GM18861 (cell line): ENCODE measurements around the gene HDAC9.
A peak's percentile ranks its signal among the peaks of the same experiment; 100 is the strongest.
"Not testable (repeated sequence)": the region's sequence is repeated elsewhere in the genome, so short reads cannot be mapped to it uniquely, and the experiment has no call there.

ENCODE experiments used
- ATAC-seq: cut with Tn5 transposase; IDR thresholded peaks from one replicate; pipeline ENCODE4 v1.9.1; 2021; ENCODE audit not compliant: unreplicated experiment

HDAC9 gene

DNA sequence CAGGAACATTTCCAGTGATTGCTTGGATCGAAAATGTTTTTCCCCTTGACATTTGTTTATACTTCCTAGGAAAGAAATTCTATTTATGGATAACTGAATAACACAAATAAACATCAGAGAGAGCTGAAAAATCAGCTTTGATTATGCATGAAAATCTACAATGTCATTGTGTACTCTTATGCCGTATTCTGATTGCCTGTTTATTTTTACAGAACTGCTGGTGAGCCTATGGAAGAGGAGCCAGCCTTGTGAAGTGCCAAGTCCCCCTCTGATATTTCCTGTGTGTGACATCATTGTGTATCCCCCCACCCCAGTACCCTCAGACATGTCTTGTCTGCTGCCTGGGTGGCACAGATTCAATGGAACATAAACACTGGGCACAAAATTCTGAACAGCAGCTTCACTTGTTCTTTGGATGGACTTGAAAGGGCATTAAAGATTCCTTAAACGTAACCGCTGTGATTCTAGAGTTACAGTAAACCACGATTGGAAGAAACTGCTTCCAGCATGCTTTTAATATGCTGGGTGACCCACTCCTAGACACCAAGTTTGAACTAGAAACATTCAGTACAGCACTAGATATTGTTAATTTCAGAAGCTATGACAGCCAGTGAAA, 500.4 kb downstream of the HDAC9 start:
- ATAC-seq = no peak

- ATAC-seq = no peak
Measured at GRCh38 chr7:18996583-18996982, 501.0 kb downstream of the HDAC9 start.

DNA sequence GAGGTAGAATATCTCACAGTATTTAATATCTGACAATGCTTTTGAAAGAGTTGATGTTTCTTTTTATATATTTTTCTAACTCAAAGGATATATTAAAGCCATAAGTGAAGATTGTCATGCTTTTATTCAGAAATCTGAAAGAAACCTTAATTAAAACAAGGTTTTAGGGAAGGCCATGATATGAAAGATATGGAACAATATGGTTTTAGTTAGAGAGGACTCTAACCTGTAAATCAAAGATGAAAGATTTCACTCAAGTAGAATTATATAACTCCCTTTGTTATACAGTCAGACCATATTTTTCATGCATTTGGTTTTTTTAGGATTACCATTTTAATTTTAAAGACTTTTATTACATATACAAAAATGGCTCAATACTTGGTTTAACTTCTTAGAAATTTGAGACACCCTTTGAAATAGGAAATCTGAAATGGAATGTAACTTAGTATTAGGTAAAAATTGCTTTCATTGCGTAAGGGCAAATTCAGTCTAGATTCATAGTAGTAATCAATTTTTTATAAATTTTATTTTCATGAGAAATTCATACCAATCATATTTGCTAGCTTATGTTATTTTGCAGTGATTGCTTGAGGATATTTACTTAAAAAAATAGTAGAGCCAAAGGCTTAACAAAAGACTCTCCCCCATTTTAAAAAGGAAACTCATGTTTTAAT, 502.1 kb downstream of the HDAC9 start:
- no peak for ATAC-seq

DNA sequence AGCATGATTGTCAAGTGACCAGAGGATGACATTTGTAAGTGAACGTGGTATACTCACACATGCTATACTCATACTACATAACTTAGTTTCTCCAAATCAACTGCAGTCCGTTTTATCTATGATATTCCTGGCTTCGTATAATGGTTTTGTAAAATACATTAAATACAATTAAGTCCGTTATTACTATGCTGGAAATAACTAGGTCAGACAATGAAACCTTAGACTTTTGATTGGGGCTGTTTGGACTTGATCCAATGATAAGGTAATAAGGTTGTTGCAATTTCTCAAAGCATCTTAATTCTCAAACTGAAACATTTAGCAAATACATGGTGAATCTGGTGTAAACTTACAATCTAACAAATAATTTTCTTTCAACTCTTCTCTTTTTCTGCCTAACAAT, 504.9 kb downstream of the HDAC9 start:
- ATAC-seq = no peak

GRCh38 chr7:19001854-19002253, 506.3 kb downstream of the HDAC9 start:
- ATAC-seq = no peak

GRCh38 chr7:19009241-19009935, 513.8 kb downstream of the HDAC9 start:
- ATAC-seq = no peak

DNA sequence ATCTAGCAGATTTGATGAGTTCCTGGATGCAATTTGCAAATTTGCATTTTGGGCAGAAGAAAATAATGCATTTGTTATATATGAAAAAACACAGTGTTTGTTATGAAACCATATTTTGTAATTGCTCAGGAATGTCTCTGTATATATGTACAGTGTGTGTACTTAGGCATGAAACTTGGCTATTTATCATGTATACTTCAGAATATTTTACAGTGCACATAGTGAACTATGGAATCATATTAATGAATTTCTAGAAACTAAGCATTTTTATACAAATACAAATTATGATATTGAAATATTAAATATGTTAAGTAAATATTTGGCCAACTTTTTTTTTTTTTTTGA, 514.4 kb downstream of the HDAC9 start:
- ATAC-seq = no peak

GRCh38 chr7:19011212-19011611, 515.7 kb downstream of the HDAC9 start:
- ATAC-seq = no peak

DNA sequence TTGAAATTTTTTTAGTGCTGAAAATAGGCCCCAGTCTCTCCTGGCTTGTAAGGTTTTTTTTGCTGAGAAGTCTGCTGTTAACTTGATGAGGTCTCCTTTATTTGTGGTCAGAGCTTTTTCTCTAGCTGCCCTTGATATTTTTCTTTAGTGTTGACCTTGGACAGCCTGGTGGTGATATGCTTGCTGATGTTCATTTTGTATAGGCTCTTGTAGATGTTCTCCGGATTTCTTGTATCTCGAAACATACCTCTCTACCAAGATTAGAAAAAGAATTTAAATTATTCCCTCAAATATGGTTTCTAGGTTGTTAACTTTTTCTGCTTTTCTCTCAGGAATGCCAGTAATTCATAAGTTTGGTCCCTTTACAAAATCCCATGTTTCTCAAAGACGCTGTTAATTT, 519.5 kb downstream of the HDAC9 start:
- no peak for ATAC-seq

DNA sequence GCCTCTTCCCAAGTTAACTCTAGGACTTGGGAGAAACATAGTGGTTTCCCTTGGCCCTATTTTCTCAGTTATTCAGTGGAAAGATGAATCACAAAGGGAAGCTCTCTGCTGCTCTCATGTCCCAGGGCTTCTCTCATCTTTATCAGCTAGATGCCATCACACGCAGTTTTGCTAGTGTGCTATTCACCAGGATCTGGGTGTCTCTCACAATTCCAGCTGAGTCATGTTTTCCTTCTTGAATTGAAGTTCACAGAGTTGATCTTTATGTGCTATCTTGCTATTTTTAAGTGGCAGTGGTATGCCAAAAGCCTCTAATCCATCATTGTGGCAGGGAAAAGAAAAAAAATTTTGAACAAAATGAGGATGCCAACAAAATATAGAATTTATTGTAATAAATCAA, 520.6 kb downstream of the HDAC9 start:
- ATAC-seq = no peak

DNA sequence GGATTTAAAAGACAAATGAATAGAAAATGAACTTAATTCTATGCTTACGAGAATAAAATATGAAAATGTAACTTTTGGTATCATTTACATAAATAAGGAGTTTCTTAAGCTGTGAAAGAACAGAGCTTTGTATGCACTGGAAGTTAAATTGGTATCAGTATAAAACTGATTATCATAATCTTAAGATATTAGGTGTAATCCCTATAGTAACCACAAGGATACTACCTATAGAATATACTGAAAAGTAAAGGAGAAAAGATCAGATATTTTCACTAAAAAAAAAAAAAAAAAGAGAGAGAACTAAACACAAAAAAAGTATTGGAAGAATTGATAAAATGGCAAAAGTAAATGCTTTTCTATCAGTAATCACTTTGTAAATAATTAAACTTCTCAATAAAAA, 521.8 kb downstream of the HDAC9 start:
- ATAC-seq = no peak

DNA sequence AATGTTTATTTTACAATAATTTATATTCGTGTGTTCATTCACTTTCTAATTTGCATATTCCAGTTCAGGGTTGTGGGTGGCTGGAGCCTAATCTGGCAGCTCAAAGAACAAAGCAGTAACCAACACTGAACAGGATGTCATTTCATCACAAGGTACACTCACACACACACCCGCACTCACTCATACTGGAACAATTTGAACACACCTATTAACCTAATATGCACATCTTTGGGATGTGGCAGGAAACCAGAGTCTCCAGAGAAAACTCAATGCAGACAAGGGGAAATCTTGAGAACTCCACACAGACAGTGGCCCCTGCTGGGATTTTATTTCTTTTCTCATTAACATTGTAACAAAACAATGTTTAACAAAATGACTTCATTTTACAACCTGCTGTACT, 524.5 kb downstream of the HDAC9 start:
- ATAC-seq = no peak

DNA sequence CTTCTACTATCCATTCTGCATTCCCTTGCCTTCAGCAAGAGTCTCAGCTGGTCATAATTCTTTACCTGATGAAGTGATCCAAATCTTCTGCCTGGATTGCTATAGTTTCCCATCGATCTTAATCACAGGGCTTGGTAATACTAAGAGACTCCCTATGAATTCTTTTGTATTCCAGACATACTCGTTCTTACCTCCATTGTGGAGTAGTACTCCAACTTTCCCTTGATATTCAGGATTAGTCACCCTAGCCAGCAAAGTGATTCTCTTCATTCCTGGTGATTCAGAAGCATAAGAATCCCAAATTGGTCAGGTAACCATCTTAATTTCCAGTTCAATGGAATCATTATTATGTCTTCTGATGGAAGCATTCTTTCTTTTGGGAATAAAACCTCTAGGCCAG, 525.2 kb downstream of the HDAC9 start:
- ATAC-seq = no peak

GRCh38 chr7:19023477-19023876, 527.9 kb downstream of the HDAC9 start:
- no peak for ATAC-seq

GRCh38 chr7:19024261-19024660, 528.7 kb downstream of the HDAC9 start:
- ATAC-seq = no peak

GRCh38 chr7:19026888-19027287, 531.3 kb downstream of the HDAC9 start:
- no peak for ATAC-seq

GRCh38 chr7:19030281-19030680, 534.7 kb downstream of the HDAC9 start:
- no peak for ATAC-seq

DNA sequence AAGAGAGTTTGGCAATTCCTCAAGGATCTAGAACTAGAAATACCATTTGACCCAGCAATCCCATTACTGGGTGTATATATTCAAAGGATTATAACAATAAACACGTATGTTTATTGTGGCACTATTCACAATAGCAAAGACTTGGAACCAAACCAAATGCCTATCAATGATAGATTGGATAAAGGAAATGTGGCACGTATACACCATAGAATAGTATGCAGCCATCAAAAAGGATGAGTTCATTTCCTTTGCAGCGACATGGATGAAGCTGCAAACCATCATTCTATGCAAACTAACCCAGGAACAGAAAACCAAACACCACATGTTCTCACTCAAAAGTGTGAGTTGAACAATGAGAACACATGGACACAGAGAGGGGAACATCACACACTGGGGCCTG, 537.4 kb downstream of the HDAC9 start:
- ATAC-seq = not testable (repeated sequence)

DNA sequence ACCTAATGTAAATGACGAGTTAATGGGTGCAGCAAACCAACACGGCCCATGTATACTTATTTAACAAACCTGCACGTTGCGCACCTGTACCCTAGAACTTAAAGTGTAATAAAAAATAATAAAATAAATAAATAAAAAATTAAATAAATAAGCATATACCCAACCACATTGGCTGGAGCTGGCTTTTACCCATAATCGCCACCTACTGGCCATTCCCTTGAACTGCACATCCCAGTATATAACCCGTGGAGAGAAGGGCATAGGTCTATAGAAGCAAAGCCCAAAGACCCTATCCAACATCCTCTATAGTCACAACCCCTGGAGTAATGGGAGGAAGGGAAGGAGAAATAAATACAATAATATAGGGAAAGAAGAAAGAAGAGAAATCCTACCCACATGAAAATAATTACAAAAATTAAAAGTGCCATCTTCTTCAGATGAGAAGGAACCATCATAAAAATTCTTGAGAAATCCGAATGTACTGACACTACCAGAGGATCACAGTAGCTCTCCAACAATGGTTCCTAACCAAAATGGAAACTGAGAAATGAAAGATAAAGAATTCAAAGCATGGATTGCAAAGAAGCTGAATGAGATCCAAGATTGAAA, 556.3 kb downstream of the HDAC9 start:
- peak; percentile 90 for ATAC-seq
